OCI-M2 (cell line): ENCODE measurements around the gene TECR.
"Not testable (repeated sequence)": the region's sequence is repeated elsewhere in the genome, so short reads cannot be mapped to it uniquely, and the experiment has no call there.

ENCODE experiments used
- DNase-seq: peaks from one replicate; lab custom pipeline; 2025; ENCODE audit not compliant: unreplicated experiment; lab: John Stamatoyannopoulos, UW

TECR gene

GRCh38 chr19:14533450-14533849 is 4.1 kb downstream of the TECR start:
- DNase-seq = no peak

GRCh38 chr19:14536926-14537692 is 7.7 kb downstream of the TECR start:
- DNase-seq = peak; percentile 98

- no peak for DNase-seq
Measured at GRCh38 chr19:14540741-14541525, 11.5 kb downstream of the TECR start.

GRCh38 chr19:14541979-14542378 is 12.6 kb downstream of the TECR start:
- DNase-seq = not testable (repeated sequence)

- no peak for DNase-seq
Measured at GRCh38 chr19:14542711-14543328, 13.4 kb downstream of the TECR start.

- DNase-seq = no peak
Measured at GRCh38 chr19:14544047-14544446, 14.7 kb downstream of the TECR start.

- no peak for DNase-seq
Measured at GRCh38 chr19:14544977-14545715, 15.8 kb downstream of the TECR start.

GRCh38 chr19:14545716-14546082 is 16.3 kb downstream of the TECR start:
- no peak for DNase-seq

GRCh38 chr19:14550201-14550754 is 20.9 kb downstream of the TECR start:
- no peak for DNase-seq

- peak; percentile 95 for DNase-seq
Measured at GRCh38 chr19:14551134-14552005, 22.0 kb downstream of the TECR start.

GRCh38 chr19:14552006-14552360 is 22.6 kb downstream of the TECR start:
- not testable (repeated sequence) for DNase-seq

GRCh38 chr19:14553042-14553938 is 23.9 kb downstream of the TECR start:
- DNase-seq = no peak

GRCh38 chr19:14553939-14554243 is 24.5 kb downstream of the TECR start:
- no peak for DNase-seq

GRCh38 chr19:14554382-14554812 is 25.0 kb downstream of the TECR start:
- no peak for DNase-seq

- DNase-seq = no peak
Measured at GRCh38 chr19:14555918-14556661, 26.7 kb downstream of the TECR start.

- no peak for DNase-seq
Measured at GRCh38 chr19:14556662-14557188, 27.3 kb downstream of the TECR start.

- DNase-seq = no peak
Measured at GRCh38 chr19:14558370-14559066, 29.1 kb downstream of the TECR start.
